ENCODE results near the gene COL21A1. TPM values are rescaled to one million over a fixed set of nuclear protein-coding genes. Genes with fewer than 3 reads are reported as not detected.

COL21A1 gene
- total RNA-seq, 4 donors from 2014 or later = 16.9 to 29.9 (median 24.2) TPM

- Histone ChIP-seq H3K4me1 (peaks cover 0 to 8% (median 0%) of the 10 kb centered on the region in 4 donors), H3K27ac (no peak overlapping the region), H3K36me3 (no peaks in the 10 kb centered on the region), H3K27me3 (no peaks in the 10 kb centered on the region), H3K4me3 (no peak overlapping the region), H3K9me3 (peaks cover 0 to 11% (median 0%) of the 10 kb centered on the region in 4 donors)
- 25 to 50% methylated on average over 2 of the region's 2 CpGs for WGBS, 2 donors
- TF ChIP-seq CTCF (IDR thresholded peaks at IDR 0.05) = no peak
- no peak for TF ChIP-seq EP300 (IDR thresholded peaks at IDR 0.05)
- no peak for TF ChIP-seq POLR2A (IDR thresholded peaks at IDR 0.05)
- no peak for DNase-seq (ENCODE audit: low spot score in 2 of 2)
Measured at GRCh38 chr6:56278171-56278591, 30.8 kb upstream of the COL21A1 start.

GRCh38 chr6:56270812-56271441, 23.5 kb upstream of the COL21A1 start:
- peaks cover 0 to 51% (median 0%) of the 10 kb centered on the region in 4 donors for H3K9me3 ChIP-seq
- H3K36me3 ChIP-seq = no peaks in the 10 kb centered on the region
- H3K27me3 ChIP-seq = no peaks in the 10 kb centered on the region
- no peak overlapping the region for H3K4me3 ChIP-seq
- no peak overlapping the region for H3K27ac ChIP-seq
- DNase-seq (ENCODE audit: low spot score in 2 of 2) = no peak
- no peaks in the 10 kb centered on the region for H3K4me1 ChIP-seq
- WGBS, 2 donors = 90 to 100% methylated on average over 1 of the region's 1 CpG
- TF ChIP-seq POLR2A (IDR thresholded peaks at IDR 0.05) = no peak
- no peak for TF ChIP-seq CTCF (IDR thresholded peaks at IDR 0.05)

GRCh38 chr6:56268266-56268665, 20.9 kb upstream of the COL21A1 start:
- no peak for DNase-seq (ENCODE audit: low spot score in 2 of 2)
- Histone ChIP-seq H3K36me3 (no peaks in the 10 kb centered on the region), H3K4me3 (no peak overlapping the region), H3K27ac (no peak overlapping the region), H3K27me3 (no peaks in the 10 kb centered on the region), H3K9me3 (peaks cover 0 to 39% (median 0%) of the 10 kb centered on the region in 4 donors), H3K4me1 (no peaks in the 10 kb centered on the region)
- TF ChIP-seq POLR2A (IDR thresholded peaks at IDR 0.05) (no peak), CTCF (IDR thresholded peaks at IDR 0.05) (no peak), EP300 (IDR thresholded peaks at IDR 0.05) (no peak)
- 92 to 93% methylated on average over 2 of the region's 2 CpGs for WGBS, 2 donors

- H3K4me3 ChIP-seq = no peak overlapping the region
Measured at GRCh38 chr6:56266011-56266410, 18.6 kb upstream of the COL21A1 start.

More at GRCh38 chr6:56266011-56266410, 18.6 kb upstream of the COL21A1 start:
- Histone ChIP-seq H3K4me1 (no peaks in the 10 kb centered on the region), H3K27ac (no peak overlapping the region), H3K9me3 (peaks cover 0 to 24% (median 0%) of the 10 kb centered on the region in 4 donors), H3K27me3 (no peaks in the 10 kb centered on the region), H3K36me3 (no peaks in the 10 kb centered on the region)
- TF ChIP-seq EP300 (IDR thresholded peaks at IDR 0.05) (no peak), CTCF (IDR thresholded peaks at IDR 0.05) (no peak), POLR2A (IDR thresholded peaks at IDR 0.05) (no peak)
- WGBS, 2 donors = 54 to 64% methylated on average over 3 of the region's 3 CpGs
- DNase-seq (ENCODE audit: low spot score in 2 of 2) = no peak
